PFSK-1 (cell line): ENCODE results near the gene SH2D1B.

ENCODE experiments used
- FOXP2 ChIP-seq: optimal IDR thresholded peaks from 2 replicates; pipeline ENCODE3; 2011; ENCODE audit warnings: borderline replicate concordance, control low read depth, inconsistent platforms; ENCODE audit not compliant: insufficient read depth; ENCODE audit errors: extremely low read length, extremely low read depth
- POLR2AphosphoS5 ChIP-seq: IDR thresholded peaks from 2 replicates; pipeline ENCODE4 v1.6.1; 2012; ENCODE audit warnings: low read depth, mild to moderate bottlenecking, control low read depth, low read length, moderate library complexity
- REST ChIP-seq, 2 experiments: IDR thresholded peaks; 2 replicates each; pipeline versions ENCODE4 v1.6.1 to v1.8.0; 2011 to 2012; ENCODE audit warnings: low read depth in 2 of 2, low read length in 2 of 2, control low read depth in 1 of 2, inconsistent platforms in 1 of 2, mild to moderate bottlenecking in 1 of 2, moderate library complexity in 1 of 2; ENCODE audit not compliant: insufficient read depth in 1 of 2
- SIN3A ChIP-seq: IDR thresholded peaks from 2 replicates; pipeline ENCODE4 v1.6.1; 2012; ENCODE audit warnings: mild to moderate bottlenecking, low read length, moderate library complexity, borderline replicate concordance; ENCODE audit not compliant: insufficient read depth
- TAF1 ChIP-seq: IDR thresholded peaks from 2 replicates; pipeline ENCODE4 v1.6.1; 2012; ENCODE audit warnings: low read length, control low read depth, borderline replicate concordance; ENCODE audit not compliant: insufficient read depth

SH2D1B gene

DNA sequence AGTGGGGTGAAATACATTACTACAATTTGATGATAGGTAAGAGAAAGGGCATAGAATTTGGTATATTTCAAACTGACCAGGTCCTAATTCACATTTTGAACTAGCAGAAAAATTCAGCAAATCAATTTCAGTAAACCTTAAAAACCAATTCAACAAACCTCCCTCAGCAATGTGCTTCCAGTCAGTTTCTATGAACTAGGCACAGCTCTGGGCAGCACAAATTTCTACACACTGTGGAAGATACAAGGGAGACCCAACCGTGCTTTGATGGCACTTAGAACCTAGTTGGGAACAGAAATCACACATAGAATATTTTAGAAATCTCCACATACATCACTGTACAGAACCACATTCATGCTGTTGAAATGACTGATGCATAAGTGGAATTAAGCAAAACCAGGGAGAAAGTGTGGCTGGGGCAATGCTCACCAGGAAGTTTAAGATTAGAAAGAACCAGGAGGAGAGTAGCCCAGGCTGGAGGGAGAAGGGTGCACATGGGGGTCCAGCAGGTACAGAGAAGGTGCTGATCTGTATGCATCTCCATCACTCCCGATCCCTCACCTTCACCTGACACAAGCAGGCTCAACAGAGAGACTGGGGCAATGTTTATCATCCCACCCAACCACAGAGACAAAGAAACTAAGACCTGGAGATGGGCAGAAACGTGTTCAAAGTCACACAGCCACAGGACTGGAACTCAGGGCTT is 15.6 kb downstream of the SH2D1B start:
- TF ChIP-seq POLR2AphosphoS5 (no peak), TAF1 (no peak), FOXP2 (no peak), REST (IDR thresholded peaks at IDR 0.05; ENCODE audit: insufficient read depth in 1 of 2, low read depth in 2 of 2, low read length in 2 of 2) (no peak), SIN3A (no peak)

DNA sequence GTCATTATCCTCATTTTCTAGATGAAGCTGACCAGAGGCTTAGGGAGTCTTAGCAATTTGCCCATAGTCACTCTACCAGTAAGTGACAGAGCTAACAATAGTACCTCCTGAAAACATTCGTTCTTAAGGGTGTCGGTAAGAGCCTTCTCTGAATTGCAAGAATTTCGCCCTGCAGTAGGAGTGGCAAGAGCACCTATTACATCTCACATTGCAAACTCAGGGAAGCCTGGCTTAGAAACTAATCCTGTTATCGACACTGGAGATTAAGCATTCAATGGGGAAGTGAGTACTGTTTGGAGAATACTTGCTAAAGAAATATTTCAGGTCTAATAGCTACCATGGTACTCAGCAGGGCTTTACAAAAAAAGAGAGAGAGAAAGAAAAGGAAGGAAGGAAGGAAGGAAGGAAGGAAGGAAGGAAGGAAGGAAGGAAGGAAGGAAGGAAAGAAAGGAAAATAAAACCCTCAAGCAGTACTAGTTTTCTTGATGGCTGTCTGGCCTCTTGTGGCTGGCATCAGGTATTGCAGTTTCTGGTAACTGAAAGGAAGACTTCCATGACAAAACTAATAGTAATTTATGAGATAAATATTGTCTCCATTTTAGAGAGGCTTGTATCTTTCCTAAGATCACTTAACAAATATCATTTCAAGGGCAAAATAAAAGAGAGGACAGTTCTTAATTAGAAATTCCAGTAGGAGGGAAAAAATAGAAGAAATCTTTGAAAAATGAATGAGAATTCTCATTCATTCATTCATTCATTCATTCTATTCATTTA is 20.0 kb downstream of the SH2D1B start:
- TF ChIP-seq POLR2AphosphoS5, result no peak
- no peak for TF ChIP-seq REST (IDR thresholded peaks at IDR 0.05; ENCODE audit: insufficient read depth in 1 of 2, low read depth in 2 of 2, low read length in 2 of 2)
- TF ChIP-seq SIN3A, result no peak
- no peak for TF ChIP-seq FOXP2
- no peak for TF ChIP-seq TAF1

DNA sequence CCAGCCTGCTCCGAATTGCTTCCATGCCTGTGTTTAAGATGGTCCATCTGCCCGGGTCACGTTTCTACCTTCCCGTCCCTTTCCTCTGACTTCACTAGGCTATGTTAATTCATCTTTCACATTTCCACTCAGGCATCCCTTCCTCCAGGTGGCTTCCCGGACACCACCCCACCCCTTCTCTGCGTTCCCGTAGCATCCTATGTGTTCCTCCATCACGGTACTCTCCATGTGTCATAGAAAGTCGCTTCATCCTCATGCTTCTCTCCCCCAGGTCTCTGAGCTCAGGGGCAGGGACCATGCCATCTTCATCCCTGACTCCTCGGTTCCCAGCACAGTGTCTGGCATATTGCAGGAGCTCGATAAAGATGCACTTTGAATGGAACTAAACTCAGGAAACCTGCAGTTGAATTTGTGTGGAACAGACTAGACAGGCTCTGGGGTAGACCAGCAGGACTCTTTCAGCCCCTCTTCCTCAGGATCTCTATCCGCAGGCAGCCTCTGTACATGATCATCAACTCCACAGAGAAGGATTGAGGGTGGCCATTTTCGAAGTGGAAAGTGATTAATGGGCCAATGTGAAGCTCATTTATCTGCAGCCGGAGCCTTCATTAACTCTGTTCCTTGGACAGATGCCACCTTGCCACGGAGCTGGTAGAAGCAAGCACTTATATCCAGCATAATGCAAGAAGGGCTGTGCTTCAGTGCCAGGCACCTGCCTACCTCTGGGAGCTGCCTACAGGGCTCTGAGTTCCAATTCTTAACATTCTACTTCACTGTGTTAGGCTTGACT is 21.3 kb downstream of the SH2D1B start:
- TF ChIP-seq POLR2AphosphoS5 (no peak), FOXP2 (no peak), REST (IDR thresholded peaks at IDR 0.05; ENCODE audit: insufficient read depth in 1 of 2, low read depth in 2 of 2, low read length in 2 of 2) (no peak), SIN3A (no peak), TAF1 (no peak)

DNA sequence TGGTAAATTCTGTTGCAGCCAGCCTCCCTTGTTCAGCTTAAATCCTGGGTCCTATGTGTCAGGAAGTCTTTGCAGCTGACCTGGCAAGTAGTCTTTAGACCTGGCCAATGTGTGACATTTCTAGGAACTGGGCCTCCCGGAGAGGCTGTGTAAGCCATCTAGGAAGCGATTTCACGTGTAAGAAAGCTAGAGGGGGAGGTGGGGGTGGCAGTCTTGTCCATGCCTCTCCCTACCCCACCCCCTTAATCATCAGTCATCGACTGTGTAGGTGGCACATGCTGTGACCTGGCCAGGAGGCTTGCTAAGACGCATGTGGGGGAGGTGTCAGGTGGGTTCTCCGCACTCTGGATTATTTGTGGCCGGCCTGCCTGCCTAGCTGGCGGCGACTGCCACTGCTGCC is 22.0 kb downstream of the SH2D1B start:
- TF ChIP-seq POLR2AphosphoS5 (no peak), SIN3A (no peak), TAF1 (no peak), FOXP2 (no peak), REST (IDR thresholded peaks at IDR 0.05; ENCODE audit: insufficient read depth in 1 of 2, low read depth in 2 of 2, low read length in 2 of 2) (no peak)
